IPS-20b (cell line): ENCODE data around the gene PAM.

Source experiments
- H3K27ac ChIP-seq: one replicate; pipeline ENCODE4 v1.5.1; 2013; ENCODE audit warnings: low read length
- H3K27me3 ChIP-seq: 2 replicates; pipeline ENCODE4 v1.6.1; 2013; ENCODE audit warnings: mild to moderate bottlenecking, low read length, inconsistent platforms; ENCODE audit not compliant: insufficient read depth
- H3K36me3 ChIP-seq: 2 replicates; pipeline ENCODE4 v1.6.1; 2013; ENCODE audit warnings: low read depth, mild to moderate bottlenecking, inconsistent platforms, low read length, moderate library complexity; ENCODE audit not compliant: insufficient read depth
- H3K4me1 ChIP-seq: 2 replicates; pipeline ENCODE4 v1.6.1; 2013; ENCODE audit warnings: mild to moderate bottlenecking, control low read depth, inconsistent platforms, low read length, moderate library complexity; ENCODE audit not compliant: insufficient read depth
- H3K4me3 ChIP-seq: 2 replicates; pipeline ENCODE4 v1.5.1; 2013; ENCODE audit warnings: mild to moderate bottlenecking, low read length, inconsistent platforms
- H3K9ac ChIP-seq: 2 replicates; pipeline ENCODE4 v1.6.1; 2013; ENCODE audit warnings: low read depth, mild to moderate bottlenecking, inconsistent platforms, low read length, moderate library complexity
- H3K9me3 ChIP-seq: 2 replicates; pipeline ENCODE4 v1.6.1; 2013; ENCODE audit warnings: mild to moderate bottlenecking, low read depth, low read length, inconsistent platforms; ENCODE audit not compliant: insufficient read depth

The PAM gene

GRCh38 chr5:102866237-102866600, 111.1 kb downstream of the PAM start:
- no peak overlapping the region for H3K27ac ChIP-seq
- no peaks in the 10 kb centered on the region for H3K36me3 ChIP-seq
- peak overlapping the region; percentile 88 for H3K9ac ChIP-seq
- H3K4me3 ChIP-seq, result peak overlapping the region; percentile 90
- H3K4me1 ChIP-seq, result peaks cover 20% of the 10 kb centered on the region; the same call in 1 of the 2 replicates
- no peaks in the 10 kb centered on the region for H3K9me3 ChIP-seq
- no peaks in the 10 kb centered on the region for H3K27me3 ChIP-seq

- Histone ChIP-seq H3K4me3 (no peak overlapping the region), H3K9me3 (no peaks in the 10 kb centered on the region), H3K4me1 (peaks cover 20% of the 10 kb centered on the region; the same call in 1 of the 2 replicates), H3K27me3 (no peaks in the 10 kb centered on the region), H3K9ac (no peak overlapping the region), H3K36me3 (no peaks in the 10 kb centered on the region), H3K27ac (no peak overlapping the region)
These were observed 113.0 kb downstream of the PAM start for GRCh38 chr5:102867992-102868662.

GRCh38 chr5:102869230-102869629, 114.1 kb downstream of the PAM start:
- no peak overlapping the region for H3K9ac ChIP-seq
- H3K9me3 ChIP-seq, result no peaks in the 10 kb centered on the region
- no peak overlapping the region for H3K27ac ChIP-seq
- no peaks in the 10 kb centered on the region for H3K27me3 ChIP-seq
- H3K36me3 ChIP-seq, result no peaks in the 10 kb centered on the region
- H3K4me3 ChIP-seq, result no peak overlapping the region
- H3K4me1 ChIP-seq, result peaks cover 17% of the 10 kb centered on the region; the same call in 1 of the 2 replicates

GRCh38 chr5:102873379-102873932, 118.4 kb downstream of the PAM start:
- no peaks in the 10 kb centered on the region for H3K27me3 ChIP-seq
- no peak overlapping the region for H3K27ac ChIP-seq
- H3K9me3 ChIP-seq, result no peaks in the 10 kb centered on the region
- H3K36me3 ChIP-seq, result no peaks in the 10 kb centered on the region
- H3K9ac ChIP-seq, result no peak overlapping the region
- H3K4me1 ChIP-seq, result peaks cover 11% of the 10 kb centered on the region; the same call in 1 of the 2 replicates
- no peak overlapping the region for H3K4me3 ChIP-seq

- no peak overlapping the region for H3K27ac ChIP-seq
- H3K9ac ChIP-seq, result no peak overlapping the region
- H3K36me3 ChIP-seq, result no peaks in the 10 kb centered on the region
- peaks cover 11% of the 10 kb centered on the region; the same call in 1 of the 2 replicates for H3K4me1 ChIP-seq
- no peaks in the 10 kb centered on the region for H3K9me3 ChIP-seq
- no peaks in the 10 kb centered on the region for H3K27me3 ChIP-seq
- no peak overlapping the region for H3K4me3 ChIP-seq
These were observed 118.9 kb downstream of the PAM start for GRCh38 chr5:102874054-102874453.

- Histone ChIP-seq H3K9me3 (no peaks in the 10 kb centered on the region), H3K4me3 (no peak overlapping the region), H3K27ac (no peak overlapping the region), H3K4me1 (peaks cover 11% of the 10 kb centered on the region; the same call in 1 of the 2 replicates), H3K36me3 (no peaks in the 10 kb centered on the region), H3K27me3 (no peaks in the 10 kb centered on the region), H3K9ac (no peak overlapping the region)
These were observed 120.6 kb downstream of the PAM start for GRCh38 chr5:102875721-102876123.

GRCh38 chr5:102876610-102877009, 121.5 kb downstream of the PAM start:
- Histone ChIP-seq H3K4me1 (peaks cover 11% of the 10 kb centered on the region; the same call in 1 of the 2 replicates), H3K27ac (no peak overlapping the region), H3K9me3 (no peaks in the 10 kb centered on the region), H3K4me3 (no peak overlapping the region), H3K27me3 (no peaks in the 10 kb centered on the region), H3K36me3 (no peaks in the 10 kb centered on the region), H3K9ac (no peak overlapping the region)

- peaks cover 11% of the 10 kb centered on the region; the same call in 1 of the 2 replicates for H3K4me1 ChIP-seq
- no peaks in the 10 kb centered on the region for H3K9me3 ChIP-seq
- no peak overlapping the region for H3K9ac ChIP-seq
- no peak overlapping the region for H3K27ac ChIP-seq
- H3K36me3 ChIP-seq, result no peaks in the 10 kb centered on the region
- H3K4me3 ChIP-seq, result no peak overlapping the region
- H3K27me3 ChIP-seq, result no peaks in the 10 kb centered on the region
These were observed 124.6 kb downstream of the PAM start for GRCh38 chr5:102879741-102880140.

GRCh38 chr5:102886586-102886985, 131.5 kb downstream of the PAM start:
- H3K9ac ChIP-seq, result no peak overlapping the region
- no peak overlapping the region for H3K27ac ChIP-seq
- no peak overlapping the region for H3K4me3 ChIP-seq

GRCh38 chr5:102888483-102888882, 133.4 kb downstream of the PAM start:
- H3K27ac ChIP-seq, result no peak overlapping the region
- H3K4me3 ChIP-seq, result no peak overlapping the region

More at GRCh38 chr5:102886586-102886985, 131.5 kb downstream of the PAM start:
- Histone ChIP-seq H3K9me3 (no peaks in the 10 kb centered on the region), H3K27me3 (no peaks in the 10 kb centered on the region), H3K36me3 (no peaks in the 10 kb centered on the region), H3K4me1 (no peaks in the 10 kb centered on the region)

GRCh38 chr5:102889033-102889432, 133.9 kb downstream of the PAM start:
- Histone ChIP-seq H3K27ac (no peak overlapping the region), H3K4me1 (no peaks in the 10 kb centered on the region), H3K9me3 (no peaks in the 10 kb centered on the region), H3K27me3 (no peaks in the 10 kb centered on the region), H3K9ac (no peak overlapping the region), H3K36me3 (no peaks in the 10 kb centered on the region), H3K4me3 (no peak overlapping the region)

More at GRCh38 chr5:102888483-102888882, 133.4 kb downstream of the PAM start:
- H3K36me3 ChIP-seq, result no peaks in the 10 kb centered on the region
- H3K9ac ChIP-seq, result no peak overlapping the region
- H3K27me3 ChIP-seq, result no peaks in the 10 kb centered on the region
- H3K9me3 ChIP-seq, result no peaks in the 10 kb centered on the region
- H3K4me1 ChIP-seq, result no peaks in the 10 kb centered on the region

GRCh38 chr5:102890133-102890532, 135.0 kb downstream of the PAM start:
- no peaks in the 10 kb centered on the region for H3K4me1 ChIP-seq
- H3K36me3 ChIP-seq, result no peaks in the 10 kb centered on the region
- no peaks in the 10 kb centered on the region for H3K9me3 ChIP-seq
- no peak overlapping the region for H3K4me3 ChIP-seq
- H3K27me3 ChIP-seq, result no peaks in the 10 kb centered on the region
- no peak overlapping the region for H3K27ac ChIP-seq
- H3K9ac ChIP-seq, result no peak overlapping the region
